Fibroblast of the aortic adventitia (primary cell): ENCODE results near the gene GPR141. TPM values are rescaled to one million over a fixed set of nuclear protein-coding genes. Genes with fewer than 3 reads are reported as not detected.

Experiments
- DNase-seq: peaks from one replicate; pipeline ENCODE4 v3.0.0-alpha.2; 2010; ENCODE audit warnings: low read depth
- H3K4me3 ChIP-seq: 2 replicates; pipeline ENCODE4 v1.5.1; 2011; ENCODE audit warnings: low read depth, mild to moderate bottlenecking, control low read depth, low read length, moderate library complexity
- total RNA-seq: library from RNA; depleted of rRNA; stranded (reverse); fragments of >200 nt; gene quantifications from 2 replicates; pipeline ENCODE4 v1.2.3, GENCODE V29; 2012; ENCODE audit warnings: low replicate concordance
- TF ChIP-seq, protein P1 (sequence below): IDR thresholded peaks from 2 replicates; pipeline ENCODE4 v1.5.1; 2011; ENCODE audit warnings: mild to moderate bottlenecking, low read length, control low read depth, inconsistent platforms; ENCODE audit not compliant: insufficient read depth

Gene GPR141
- total RNA-seq, 1 donor = not detected

DNA sequence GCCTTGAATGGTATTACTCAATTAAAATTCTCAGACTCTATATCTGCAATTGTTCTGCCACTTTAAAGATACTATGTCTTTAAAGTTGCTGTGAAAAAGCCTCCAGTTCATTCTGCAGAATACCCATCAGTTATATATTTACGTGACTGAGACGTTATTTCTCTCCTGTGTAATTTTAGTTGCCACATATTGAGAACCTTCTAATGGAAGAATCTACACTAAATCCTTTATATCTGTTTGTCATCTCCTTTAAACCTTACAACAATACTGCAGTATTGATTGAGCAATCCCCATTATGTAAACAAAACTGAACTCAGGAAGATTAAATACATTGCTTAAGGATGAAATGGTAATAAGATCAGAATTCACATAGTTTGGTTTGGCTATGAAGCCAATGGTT lies 30.0 kb downstream of the GPR141 start:
- no peak for DNase-seq
- TF ChIP-seq, protein P1, sequence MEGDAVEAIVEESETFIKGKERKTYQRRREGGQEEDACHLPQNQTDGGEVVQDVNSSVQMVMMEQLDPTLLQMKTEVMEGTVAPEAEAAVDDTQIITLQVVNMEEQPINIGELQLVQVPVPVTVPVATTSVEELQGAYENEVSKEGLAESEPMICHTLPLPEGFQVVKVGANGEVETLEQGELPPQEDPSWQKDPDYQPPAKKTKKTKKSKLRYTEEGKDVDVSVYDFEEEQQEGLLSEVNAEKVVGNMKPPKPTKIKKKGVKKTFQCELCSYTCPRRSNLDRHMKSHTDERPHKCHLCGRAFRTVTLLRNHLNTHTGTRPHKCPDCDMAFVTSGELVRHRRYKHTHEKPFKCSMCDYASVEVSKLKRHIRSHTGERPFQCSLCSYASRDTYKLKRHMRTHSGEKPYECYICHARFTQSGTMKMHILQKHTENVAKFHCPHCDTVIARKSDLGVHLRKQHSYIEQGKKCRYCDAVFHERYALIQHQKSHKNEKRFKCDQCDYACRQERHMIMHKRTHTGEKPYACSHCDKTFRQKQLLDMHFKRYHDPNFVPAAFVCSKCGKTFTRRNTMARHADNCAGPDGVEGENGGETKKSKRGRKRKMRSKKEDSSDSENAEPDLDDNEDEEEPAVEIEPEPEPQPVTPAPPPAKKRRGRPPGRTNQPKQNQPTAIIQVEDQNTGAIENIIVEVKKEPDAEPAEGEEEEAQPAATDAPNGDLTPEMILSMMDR = no peak
- no peak overlapping the region for H3K4me3 ChIP-seq

DNA sequence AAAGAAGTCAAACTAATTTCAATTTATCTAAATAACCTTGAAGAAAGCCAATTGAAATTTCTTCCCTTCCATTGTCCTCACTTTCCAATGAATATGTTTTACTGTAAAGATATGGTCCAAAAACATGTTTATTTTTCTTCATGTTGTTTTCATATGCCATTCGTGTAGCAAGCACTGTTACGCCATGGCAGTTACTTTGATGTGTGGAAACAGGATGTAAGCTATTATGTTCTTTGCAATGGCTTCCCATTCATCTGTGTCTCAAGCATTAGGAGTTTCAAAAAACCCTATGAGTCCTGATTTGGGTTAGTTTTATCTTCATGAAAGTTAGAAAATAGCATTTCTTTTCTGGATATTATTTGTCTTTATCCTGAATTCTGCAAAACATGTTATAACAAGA lies 31.0 kb downstream of the GPR141 start:
- H3K4me3 ChIP-seq = no peak overlapping the region
- no peak for DNase-seq
- TF ChIP-seq, protein P1 = no peak

DNA sequence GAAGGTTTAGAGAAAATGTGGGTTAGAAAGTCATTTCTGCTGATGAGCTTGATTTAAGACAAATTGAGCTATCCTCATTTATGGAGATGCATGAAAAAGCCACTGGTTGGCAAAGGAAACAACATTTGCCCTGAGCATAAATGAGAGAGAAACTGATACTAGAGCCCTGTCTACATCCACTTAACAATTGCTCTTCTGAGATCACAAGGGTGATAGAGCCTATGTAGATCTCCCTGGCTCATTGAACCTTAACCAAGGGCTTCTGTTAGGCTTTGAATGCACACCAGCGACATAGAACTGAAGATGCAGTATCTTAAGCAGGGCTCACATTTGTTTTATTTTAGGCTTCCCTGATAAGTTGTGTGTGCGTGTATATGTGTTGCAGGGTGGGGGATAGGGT lies 35.0 kb downstream of the GPR141 start:
- H3K4me3 ChIP-seq = no peak overlapping the region
- TF ChIP-seq, protein P1 = no peak
- DNase-seq = no peak

DNA sequence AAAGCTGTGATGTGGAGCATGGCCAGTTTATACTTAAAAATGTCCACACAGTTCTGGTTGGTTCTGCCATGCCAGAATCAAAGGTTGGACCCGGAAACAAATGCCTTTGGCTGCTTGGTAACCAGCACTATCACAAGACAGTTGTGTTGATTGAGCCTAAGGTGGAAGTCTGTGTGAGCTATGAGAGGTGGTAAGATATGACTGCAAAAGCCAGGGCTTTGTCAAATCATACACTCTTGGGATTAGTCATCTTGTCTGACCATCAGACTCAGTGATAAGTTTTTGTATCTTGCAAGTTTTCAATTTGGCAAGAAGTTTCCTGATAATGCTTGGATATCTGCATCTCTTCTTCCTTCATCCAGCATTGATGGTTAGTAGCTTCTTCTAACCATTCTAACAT lies 35.5 kb downstream of the GPR141 start:
- TF ChIP-seq, protein P1 = no peak
- H3K4me3 ChIP-seq = no peak overlapping the region

DNA sequence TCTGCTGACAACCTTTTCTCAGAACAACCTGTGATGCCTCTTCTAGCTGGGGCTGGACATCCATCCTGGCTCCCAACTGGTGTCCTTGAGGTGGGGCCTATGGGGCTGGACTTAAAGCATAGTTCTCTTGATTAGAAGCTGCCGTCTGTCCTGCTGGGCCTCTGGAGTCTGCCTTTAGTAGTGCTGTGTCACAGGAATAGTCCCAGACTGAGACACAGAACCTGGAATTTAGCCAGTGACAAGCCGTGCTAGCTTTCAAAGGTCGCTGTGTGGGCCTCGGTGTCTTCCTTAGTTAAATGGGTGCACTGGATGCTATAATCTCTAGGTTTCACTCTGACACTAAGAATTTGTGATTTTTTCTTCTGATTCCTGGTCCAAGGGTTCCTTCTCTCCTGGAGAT lies 41.2 kb downstream of the GPR141 start:
- TF ChIP-seq, protein P1 = no peak

More for the DNA sequence above, 35.5 kb downstream of the GPR141 start:
- no peak for DNase-seq

DNA sequence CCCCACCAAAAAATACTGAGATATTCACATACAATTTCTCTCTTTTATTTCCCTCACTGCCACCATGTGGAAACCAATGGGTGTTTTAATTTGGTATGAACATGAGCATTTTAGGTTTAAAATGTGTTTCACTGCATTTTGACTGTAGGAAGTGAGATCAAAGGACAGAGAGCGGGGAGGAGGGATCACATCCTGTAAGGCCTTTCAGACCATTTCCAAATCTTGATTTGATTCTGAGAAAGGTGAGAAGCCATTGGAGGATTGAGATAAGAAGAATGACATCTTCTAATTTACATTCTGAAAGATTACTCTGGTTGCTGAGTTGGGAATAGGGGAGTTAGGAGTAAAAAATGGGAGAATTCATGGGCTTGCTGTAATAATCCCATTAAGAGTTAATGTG lies 42.5 kb downstream of the GPR141 start:
- H3K4me3 ChIP-seq = no peak overlapping the region
- TF ChIP-seq, protein P1 = no peak
- no peak for DNase-seq

More for the DNA sequence above, 41.2 kb downstream of the GPR141 start:
- no peak overlapping the region for H3K4me3 ChIP-seq
- DNase-seq = no peak

DNA sequence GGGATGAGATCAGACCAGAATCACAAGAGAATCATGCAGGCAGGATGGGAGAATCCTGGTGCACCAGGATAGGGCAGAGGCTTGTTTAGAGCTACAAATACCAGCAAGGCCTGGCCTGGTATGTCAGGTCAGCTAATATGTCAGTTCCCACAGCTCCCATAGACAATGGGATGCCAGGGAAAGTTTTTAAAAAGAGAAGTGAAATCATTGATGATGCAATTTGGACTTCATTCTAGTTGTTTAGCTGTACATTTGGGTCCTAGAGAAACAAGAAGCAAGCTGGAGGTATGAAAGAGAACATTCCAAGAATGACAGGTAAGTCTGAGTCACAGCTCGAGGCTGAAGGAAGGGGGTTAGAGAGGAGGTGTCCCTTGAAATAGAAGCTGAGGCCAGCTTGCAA lies 45.2 kb downstream of the GPR141 start:
- H3K4me3 ChIP-seq = no peak overlapping the region
- TF ChIP-seq, protein P1 = no peak
- DNase-seq = no peak
